GM23338 (cell line): ENCODE data around the gene CCDC197.

Source experiments
- CREB1 ChIP-seq: fragments of 250-450 bp; sonication (Bioruptor Pico); IDR thresholded peaks from 2 replicates; pipeline ENCODE4 v1.5.0; 2020; ENCODE audit warnings: low read depth, mild to moderate bottlenecking, moderate library complexity
- EZH2 ChIP-seq: fragments of 200-600 bp; sonication (generic); IDR thresholded peaks from one replicate; pipeline ENCODE4 v1.8.0; 2017; ENCODE audit warnings: antibody characterized with exemption, mild to moderate bottlenecking, low read depth; ENCODE audit not compliant: unreplicated experiment
- EZH2phosphoT487 ChIP-seq: fragments of 200-600 bp; sonication (generic); IDR thresholded peaks from one replicate; pipeline ENCODE4 v1.8.1; 2018; ENCODE audit warnings: antibody characterized with exemption; ENCODE audit not compliant: unreplicated experiment
- JUNB ChIP-seq: IDR thresholded peaks from one replicate; pipeline ENCODE4 v1.6.1; 2016; ENCODE audit warnings: antibody characterized with exemption; ENCODE audit not compliant: unreplicated experiment
- NANOG ChIP-seq: IDR thresholded peaks from 2 replicates; pipeline ENCODE4 v1.6.1; 2016; ENCODE audit warnings: antibody characterized with exemption, borderline replicate concordance
- POLR2AphosphoS5 ChIP-seq: IDR thresholded peaks from 2 replicates; pipeline ENCODE4 v1.6.1; 2016; ENCODE audit warnings: antibody characterized with exemption, low read depth
- STAT1 ChIP-seq: IDR thresholded peaks from one replicate; pipeline ENCODE4 v1.6.1; 2016; ENCODE audit warnings: antibody characterized with exemption; ENCODE audit not compliant: unreplicated experiment
- TF ChIP-seq, protein P1 (sequence below), 2 experiments: fragments of 200-600 bp in 1 of 2; sonication (generic) in 1 of 2; conservative IDR thresholded peaks; 2 replicates each; pipeline versions ENCODE4 v1.5.1 to v1.6.1; 2016 to 2017; ENCODE audit warnings: antibody characterized with exemption in 2 of 2, low read depth in 2 of 2, mild to moderate bottlenecking in 2 of 2, moderate library complexity in 1 of 2
- TF ChIP-seq, protein P2 (sequence below): IDR thresholded peaks from one replicate; pipeline ENCODE4 v1.6.1; 2018; ENCODE audit warnings: antibody characterized with exemption; ENCODE audit not compliant: unreplicated experiment

DNA sequence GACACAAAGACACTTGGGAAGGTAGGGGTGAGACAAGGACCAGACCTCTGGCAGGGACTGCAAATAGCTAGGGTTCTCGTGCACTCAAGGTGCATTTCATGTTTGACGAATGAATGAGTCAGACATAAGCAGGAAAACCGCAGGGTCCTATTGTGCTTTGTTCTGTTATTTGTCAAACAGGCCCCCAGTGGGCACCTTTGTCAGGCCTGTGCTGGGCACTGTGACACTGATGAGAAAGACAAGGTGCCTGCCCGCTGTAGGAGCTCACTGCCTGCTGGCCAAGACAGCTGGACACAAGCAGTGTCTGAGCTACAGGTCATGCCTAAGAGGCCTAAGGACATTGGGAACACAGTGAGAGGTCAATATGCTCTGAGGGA, 31.3 kb downstream of the CCDC197 start:
- TF ChIP-seq, protein P1, sequence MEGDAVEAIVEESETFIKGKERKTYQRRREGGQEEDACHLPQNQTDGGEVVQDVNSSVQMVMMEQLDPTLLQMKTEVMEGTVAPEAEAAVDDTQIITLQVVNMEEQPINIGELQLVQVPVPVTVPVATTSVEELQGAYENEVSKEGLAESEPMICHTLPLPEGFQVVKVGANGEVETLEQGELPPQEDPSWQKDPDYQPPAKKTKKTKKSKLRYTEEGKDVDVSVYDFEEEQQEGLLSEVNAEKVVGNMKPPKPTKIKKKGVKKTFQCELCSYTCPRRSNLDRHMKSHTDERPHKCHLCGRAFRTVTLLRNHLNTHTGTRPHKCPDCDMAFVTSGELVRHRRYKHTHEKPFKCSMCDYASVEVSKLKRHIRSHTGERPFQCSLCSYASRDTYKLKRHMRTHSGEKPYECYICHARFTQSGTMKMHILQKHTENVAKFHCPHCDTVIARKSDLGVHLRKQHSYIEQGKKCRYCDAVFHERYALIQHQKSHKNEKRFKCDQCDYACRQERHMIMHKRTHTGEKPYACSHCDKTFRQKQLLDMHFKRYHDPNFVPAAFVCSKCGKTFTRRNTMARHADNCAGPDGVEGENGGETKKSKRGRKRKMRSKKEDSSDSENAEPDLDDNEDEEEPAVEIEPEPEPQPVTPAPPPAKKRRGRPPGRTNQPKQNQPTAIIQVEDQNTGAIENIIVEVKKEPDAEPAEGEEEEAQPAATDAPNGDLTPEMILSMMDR (conservative IDR thresholded peaks at IDR 0.05; ENCODE audit: low read depth in 2 of 2), result no peak
- TF ChIP-seq EZH2 (no peak), EZH2phosphoT487 (no peak), POLR2AphosphoS5 (no peak), CREB1 (CRISPR knock-in tag) (no peak), JUNB (no peak), STAT1 (no peak), NANOG (no peak)
- TF ChIP-seq, protein P2, sequence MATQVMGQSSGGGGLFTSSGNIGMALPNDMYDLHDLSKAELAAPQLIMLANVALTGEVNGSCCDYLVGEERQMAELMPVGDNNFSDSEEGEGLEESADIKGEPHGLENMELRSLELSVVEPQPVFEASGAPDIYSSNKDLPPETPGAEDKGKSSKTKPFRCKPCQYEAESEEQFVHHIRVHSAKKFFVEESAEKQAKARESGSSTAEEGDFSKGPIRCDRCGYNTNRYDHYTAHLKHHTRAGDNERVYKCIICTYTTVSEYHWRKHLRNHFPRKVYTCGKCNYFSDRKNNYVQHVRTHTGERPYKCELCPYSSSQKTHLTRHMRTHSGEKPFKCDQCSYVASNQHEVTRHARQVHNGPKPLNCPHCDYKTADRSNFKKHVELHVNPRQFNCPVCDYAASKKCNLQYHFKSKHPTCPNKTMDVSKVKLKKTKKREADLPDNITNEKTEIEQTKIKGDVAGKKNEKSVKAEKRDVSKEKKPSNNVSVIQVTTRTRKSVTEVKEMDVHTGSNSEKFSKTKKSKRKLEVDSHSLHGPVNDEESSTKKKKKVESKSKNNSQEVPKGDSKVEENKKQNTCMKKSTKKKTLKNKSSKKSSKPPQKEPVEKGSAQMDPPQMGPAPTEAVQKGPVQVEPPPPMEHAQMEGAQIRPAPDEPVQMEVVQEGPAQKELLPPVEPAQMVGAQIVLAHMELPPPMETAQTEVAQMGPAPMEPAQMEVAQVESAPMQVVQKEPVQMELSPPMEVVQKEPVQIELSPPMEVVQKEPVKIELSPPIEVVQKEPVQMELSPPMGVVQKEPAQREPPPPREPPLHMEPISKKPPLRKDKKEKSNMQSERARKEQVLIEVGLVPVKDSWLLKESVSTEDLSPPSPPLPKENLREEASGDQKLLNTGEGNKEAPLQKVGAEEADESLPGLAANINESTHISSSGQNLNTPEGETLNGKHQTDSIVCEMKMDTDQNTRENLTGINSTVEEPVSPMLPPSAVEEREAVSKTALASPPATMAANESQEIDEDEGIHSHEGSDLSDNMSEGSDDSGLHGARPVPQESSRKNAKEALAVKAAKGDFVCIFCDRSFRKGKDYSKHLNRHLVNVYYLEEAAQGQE, result no peak
